HAP-1 (cell line): Measurements from ENCODE around the gene HBD.

Experiments
- DNase-seq, 2 experiments: peaks; one replicate each; pipeline ENCODE4 v3.0.0-alpha.2; 2016 to 2020; ENCODE audit warnings: low spot score in 2 of 2
- H3K27me3 ChIP-seq: fragments of 250-450 bp; sonication (Bioruptor Pico); 2 replicates; pipeline ENCODE4 v1.5.1; 2020; ENCODE audit warnings: low read depth, mild to moderate bottlenecking, moderate library complexity
- H3K36me3 ChIP-seq: fragments of 250-450 bp; sonication (Bioruptor Pico); replicated peaks from 2 replicates; pipeline ENCODE4 v1.5.1; 2020; ENCODE audit warnings: mild to moderate bottlenecking
- H3K4me1 ChIP-seq: fragments of 250-450 bp; sonication (Bioruptor Pico); 2 replicates; pipeline ENCODE4 v1.5.1; 2020; ENCODE audit warnings: mild to moderate bottlenecking
- H3K4me3 ChIP-seq: fragments of 250-450 bp; sonication (Bioruptor Pico); 2 replicates; pipeline ENCODE4 v1.5.1; 2020; ENCODE audit warnings: mild to moderate bottlenecking, moderate library complexity
- H3K9me3 ChIP-seq: fragments of 250-450 bp; sonication (Bioruptor Pico); 2 replicates; pipeline ENCODE4 v1.5.1; 2020; ENCODE audit warnings: mild to moderate bottlenecking, moderate library complexity
- in situ Hi-C: fragments of 300-500 bp; cut with MboI; formaldehyde crosslinking; loops from 3 replicates; pipeline ENCODE4 v1.14.3; 2020; ENCODE audit warnings: low sequenced_read_pairs, inconsistent platforms, mixed read lengths

Gene HBD

DNA sequence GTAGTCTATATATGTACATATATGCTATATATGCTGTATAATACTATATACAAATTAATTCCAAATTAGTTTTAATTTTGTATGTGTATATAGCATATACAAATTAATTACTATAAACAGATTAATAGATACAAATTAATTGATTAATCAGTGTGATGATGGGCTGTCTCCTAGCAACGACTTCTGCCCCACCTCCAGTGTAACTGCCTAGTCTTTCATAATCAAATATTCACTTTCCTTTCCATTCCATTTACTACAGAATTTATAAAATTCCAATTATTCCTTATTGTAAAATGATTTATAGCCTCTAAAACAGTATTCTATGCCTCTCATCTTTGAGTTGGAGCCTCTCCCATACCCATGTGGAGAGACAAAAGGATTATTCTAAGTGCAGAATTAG lies 976 bp downstream of the HBD start:
- Histone ChIP-seq H3K9me3 (no peaks in the 10 kb centered on the region), H3K36me3 (no peaks in the 10 kb centered on the region), H3K27me3 (no peaks in the 10 kb centered on the region), H3K4me1 (no peaks in the 10 kb centered on the region), H3K4me3 (no peak overlapping the region)
- in situ Hi-C loops, result no loop called here
- DNase-seq, result no peak

DNA sequence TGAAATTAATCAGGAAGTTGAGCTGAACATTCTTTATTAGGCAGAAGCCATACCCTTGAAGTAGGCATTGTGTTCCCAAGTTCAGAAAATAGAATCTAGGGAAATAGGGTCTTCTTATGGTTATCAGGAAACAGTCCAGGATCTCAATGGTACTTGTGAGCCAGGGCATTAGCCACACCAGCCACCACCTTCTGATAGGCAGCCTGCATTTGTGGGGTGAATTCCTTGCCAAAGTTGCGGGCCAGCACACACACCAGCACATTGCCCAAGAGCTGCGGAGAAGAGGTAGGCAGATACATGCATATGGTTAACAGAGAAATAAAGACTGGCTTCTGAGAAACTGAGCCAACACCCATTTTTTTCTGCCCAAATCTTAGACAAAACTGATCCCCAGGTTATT lies 1.5 kb downstream of the HBD start:
- H3K4me3 ChIP-seq, result no peak overlapping the region
- H3K4me1 ChIP-seq, result no peaks in the 10 kb centered on the region
- H3K9me3 ChIP-seq, result no peaks in the 10 kb centered on the region
- H3K27me3 ChIP-seq, result no peaks in the 10 kb centered on the region
- in situ Hi-C loops, result no loop called here
- H3K36me3 ChIP-seq, result no peaks in the 10 kb centered on the region
- no peak for DNase-seq

DNA sequence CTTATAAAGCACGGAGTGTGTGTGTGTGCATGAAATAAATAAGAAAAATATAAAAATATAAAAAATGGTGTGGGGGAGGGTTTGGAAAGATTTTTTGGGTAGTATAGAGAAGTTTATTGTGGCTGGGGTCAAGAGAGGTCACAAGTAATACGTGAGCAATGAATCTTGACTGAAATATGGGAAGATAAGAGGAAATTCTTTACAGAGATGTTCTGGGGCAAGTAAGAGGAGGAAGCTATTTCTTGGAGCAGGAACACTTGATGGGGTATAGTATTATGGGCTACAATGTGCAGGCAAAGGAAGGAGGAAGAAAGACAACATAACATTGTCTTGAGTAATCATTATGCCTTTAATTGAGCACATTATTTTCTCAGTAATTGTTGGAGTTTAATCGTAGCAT lies 2.1 kb downstream of the HBD start:
- no peaks in the 10 kb centered on the region for H3K36me3 ChIP-seq
- H3K4me3 ChIP-seq, result no peak overlapping the region
- H3K27me3 ChIP-seq, result no peaks in the 10 kb centered on the region
- no peak for DNase-seq
- no peaks in the 10 kb centered on the region for H3K9me3 ChIP-seq
- in situ Hi-C loops, result no loop called here
- H3K4me1 ChIP-seq, result no peaks in the 10 kb centered on the region

DNA sequence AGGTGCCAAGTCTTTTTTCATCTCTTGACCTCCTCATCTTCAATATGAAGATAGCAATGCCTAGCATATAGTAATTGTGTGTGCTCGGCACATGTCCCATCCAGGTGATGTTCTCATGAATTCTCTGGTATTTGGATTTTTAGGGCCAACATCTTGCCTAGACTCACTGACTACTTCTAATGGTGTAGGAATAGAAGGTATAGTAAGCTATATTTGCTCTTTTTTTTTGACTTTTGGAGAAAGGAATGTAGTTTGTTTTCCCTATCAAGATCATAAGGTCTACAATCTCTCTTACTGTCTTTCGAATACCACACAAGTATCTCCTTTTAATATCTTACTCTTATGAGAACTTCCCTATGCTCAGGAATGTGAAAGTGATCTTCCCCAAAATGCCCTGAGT lies 3.2 kb downstream of the HBD start:
- H3K36me3 ChIP-seq, result no peaks in the 10 kb centered on the region
- no peak for DNase-seq
- H3K27me3 ChIP-seq, result no peaks in the 10 kb centered on the region
- no peak overlapping the region for H3K4me3 ChIP-seq
- in situ Hi-C loops, result no loop called here
- H3K4me1 ChIP-seq, result no peaks in the 10 kb centered on the region
- H3K9me3 ChIP-seq, result no peaks in the 10 kb centered on the region

DNA sequence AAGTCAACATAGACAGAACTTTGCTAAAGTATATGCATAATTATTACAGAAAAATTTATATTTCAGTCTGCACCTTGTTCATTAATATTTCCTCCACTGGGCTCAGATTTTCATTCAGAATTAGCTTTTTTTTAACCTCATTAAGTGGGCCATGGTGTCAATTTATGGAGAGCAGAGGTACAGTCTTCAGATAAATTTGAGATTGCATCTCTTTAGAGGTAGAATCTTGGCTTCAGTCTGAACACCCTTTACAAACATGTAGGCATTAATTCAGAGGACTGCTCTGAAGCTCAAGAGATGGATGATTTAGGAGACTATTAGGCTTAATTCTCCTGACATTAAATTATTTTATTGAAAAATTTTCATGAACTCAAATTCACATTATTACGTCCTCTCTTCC lies 4.0 kb downstream of the HBD start:
- Histone ChIP-seq H3K4me1 (no peaks in the 10 kb centered on the region), H3K36me3 (no peaks in the 10 kb centered on the region), H3K27me3 (no peaks in the 10 kb centered on the region), H3K4me3 (no peak overlapping the region), H3K9me3 (no peaks in the 10 kb centered on the region)
- in situ Hi-C loops, result no loop called here
- no peak for DNase-seq

DNA sequence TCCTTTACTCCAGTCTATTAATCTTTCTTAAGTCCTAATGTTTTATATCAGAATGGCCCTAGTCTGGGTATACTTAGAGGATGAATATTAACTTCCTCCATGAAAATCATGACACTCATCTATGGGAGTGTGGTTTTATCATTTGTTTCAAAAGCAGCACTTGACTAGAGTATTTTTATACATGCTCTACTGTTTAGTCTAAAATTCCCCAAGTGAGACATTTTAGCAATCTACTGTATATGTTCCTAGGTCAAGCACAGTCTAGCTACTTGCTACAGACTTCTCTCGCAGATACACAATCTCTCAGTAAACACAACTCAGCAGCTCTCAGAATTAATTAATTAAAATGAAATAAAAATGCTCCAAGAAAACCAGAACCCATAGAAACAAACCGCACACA lies 4.5 kb downstream of the HBD start:
- in situ Hi-C loops, result no loop called here
- Histone ChIP-seq H3K36me3 (no peaks in the 10 kb centered on the region), H3K4me3 (no peak overlapping the region), H3K9me3 (no peaks in the 10 kb centered on the region), H3K27me3 (no peaks in the 10 kb centered on the region), H3K4me1 (no peaks in the 10 kb centered on the region)
- no peak for DNase-seq

DNA sequence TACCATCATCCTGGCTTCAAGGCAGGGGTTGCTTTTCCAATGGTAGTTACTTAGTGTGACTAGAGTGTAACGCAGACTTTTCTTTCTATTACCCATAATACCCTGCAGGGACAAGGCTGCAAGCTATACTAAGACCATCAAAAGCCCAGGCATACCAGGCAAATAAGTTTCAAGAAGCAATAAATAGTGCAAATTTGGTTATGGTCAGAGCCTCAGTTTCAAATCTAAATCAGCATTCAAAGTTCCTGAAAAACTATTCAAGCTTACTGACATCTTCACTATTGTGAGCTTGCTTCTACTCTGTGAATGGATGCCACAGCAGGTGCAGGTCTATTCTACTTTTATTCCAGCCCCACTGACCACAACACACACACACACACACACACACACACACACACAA lies 4.9 kb downstream of the HBD start:
- in situ Hi-C loops, result no loop called here
- Histone ChIP-seq H3K27me3 (no peaks in the 10 kb centered on the region), H3K36me3 (no peaks in the 10 kb centered on the region), H3K4me3 (no peak overlapping the region), H3K4me1 (no peaks in the 10 kb centered on the region), H3K9me3 (no peaks in the 10 kb centered on the region)
- DNase-seq, result no peak

DNA sequence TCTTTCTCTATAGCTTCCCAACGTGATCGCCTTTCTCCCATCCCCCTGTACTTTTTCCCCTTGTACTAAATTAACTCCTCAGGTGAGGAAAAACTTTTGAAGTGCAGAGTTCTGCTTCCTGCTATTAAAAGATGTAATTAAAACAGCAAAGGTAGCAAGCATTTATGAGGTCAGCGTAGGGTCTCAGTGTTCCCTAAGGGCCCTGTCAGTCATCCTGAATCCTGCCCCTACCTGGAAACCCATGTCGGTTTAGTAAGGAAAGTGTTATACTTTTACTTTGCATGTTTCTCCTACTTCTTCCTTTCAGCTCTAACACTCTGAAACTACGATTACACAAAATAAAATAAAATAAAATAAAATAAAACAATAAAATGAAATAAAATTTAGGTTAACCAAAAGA lies 6.2 kb downstream of the HBD start:
- H3K27me3 ChIP-seq, result no peaks in the 10 kb centered on the region
- in situ Hi-C loops, result no loop called here

DNA sequence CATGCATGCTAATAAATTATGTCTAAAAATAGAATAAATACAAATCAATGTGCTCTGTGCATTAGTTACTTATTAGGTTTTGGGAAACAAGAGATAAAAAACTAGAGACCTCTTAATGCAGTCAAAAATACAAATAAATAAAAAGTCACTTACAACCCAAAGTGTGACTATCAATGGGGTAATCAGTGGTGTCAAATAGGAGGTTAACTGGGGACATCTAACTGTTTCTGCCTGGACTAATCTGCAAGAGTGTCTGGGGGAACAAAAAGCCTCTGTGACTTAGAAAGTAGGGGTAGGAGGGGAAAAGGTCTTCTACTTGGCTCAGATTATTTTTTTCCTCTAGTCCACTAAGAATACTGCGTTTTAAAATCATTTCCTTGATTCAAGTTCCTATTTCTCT lies 6.6 kb downstream of the HBD start:
- H3K9me3 ChIP-seq, result no peaks in the 10 kb centered on the region
- in situ Hi-C loops, result no loop called here
- DNase-seq, result no peak
- no peaks in the 10 kb centered on the region for H3K4me1 ChIP-seq
- no peak overlapping the region for H3K4me3 ChIP-seq
- H3K27me3 ChIP-seq, result no peaks in the 10 kb centered on the region
- no peaks in the 10 kb centered on the region for H3K36me3 ChIP-seq

More for the DNA sequence above, 6.2 kb downstream of the HBD start:
- Histone ChIP-seq H3K4me1 (no peaks in the 10 kb centered on the region), H3K4me3 (no peak overlapping the region), H3K9me3 (no peaks in the 10 kb centered on the region), H3K36me3 (no peaks in the 10 kb centered on the region)
- DNase-seq, result no peak

DNA sequence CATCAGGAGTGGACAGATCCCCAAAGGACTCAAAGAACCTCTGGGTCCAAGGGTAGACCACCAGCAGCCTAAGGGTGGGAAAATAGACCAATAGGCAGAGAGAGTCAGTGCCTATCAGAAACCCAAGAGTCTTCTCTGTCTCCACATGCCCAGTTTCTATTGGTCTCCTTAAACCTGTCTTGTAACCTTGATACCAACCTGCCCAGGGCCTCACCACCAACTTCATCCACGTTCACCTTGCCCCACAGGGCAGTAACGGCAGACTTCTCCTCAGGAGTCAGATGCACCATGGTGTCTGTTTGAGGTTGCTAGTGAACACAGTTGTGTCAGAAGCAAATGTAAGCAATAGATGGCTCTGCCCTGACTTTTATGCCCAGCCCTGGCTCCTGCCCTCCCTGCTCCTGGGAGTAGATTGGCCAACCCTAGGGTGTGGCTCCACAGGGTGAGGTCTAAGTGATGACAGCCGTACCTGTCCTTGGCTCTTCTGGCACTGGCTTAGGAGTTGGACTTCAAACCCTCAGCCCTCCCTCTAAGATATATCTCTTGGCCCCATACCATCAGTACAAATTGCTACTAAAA lies 7.5 kb downstream of the HBD start, which contains the start of gene HBB:
HBB (minus strand) TSS at position 340 of the 579 bp plus-strand sequence; CDS start at position 290, 50 bp downstream.
- H3K4me3 ChIP-seq, result no peak within 1 kb of the TSS
- no peaks in the 10 kb centered on the region for H3K36me3 ChIP-seq
- H3K4me1 ChIP-seq, result no peaks in the 10 kb centered on the region
- peak in 1 of 2 experiments; percentile 100 for DNase-seq
- no peaks in the 10 kb centered on the region for H3K27me3 ChIP-seq
- in situ Hi-C loops, result no loop called here
- no peaks in the 10 kb centered on the region for H3K9me3 ChIP-seq

DNA sequence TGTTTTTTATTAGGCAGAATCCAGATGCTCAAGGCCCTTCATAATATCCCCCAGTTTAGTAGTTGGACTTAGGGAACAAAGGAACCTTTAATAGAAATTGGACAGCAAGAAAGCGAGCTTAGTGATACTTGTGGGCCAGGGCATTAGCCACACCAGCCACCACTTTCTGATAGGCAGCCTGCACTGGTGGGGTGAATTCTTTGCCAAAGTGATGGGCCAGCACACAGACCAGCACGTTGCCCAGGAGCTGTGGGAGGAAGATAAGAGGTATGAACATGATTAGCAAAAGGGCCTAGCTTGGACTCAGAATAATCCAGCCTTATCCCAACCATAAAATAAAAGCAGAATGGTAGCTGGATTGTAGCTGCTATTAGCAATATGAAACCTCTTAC lies 8.8 kb downstream of the HBD start:
- Histone ChIP-seq H3K4me3 (no peak overlapping the region), H3K36me3 (no peaks in the 10 kb centered on the region), H3K9me3 (no peaks in the 10 kb centered on the region), H3K27me3 (no peaks in the 10 kb centered on the region), H3K4me1 (no peaks in the 10 kb centered on the region)
- no peak for DNase-seq
- in situ Hi-C loops, result no loop called here

DNA sequence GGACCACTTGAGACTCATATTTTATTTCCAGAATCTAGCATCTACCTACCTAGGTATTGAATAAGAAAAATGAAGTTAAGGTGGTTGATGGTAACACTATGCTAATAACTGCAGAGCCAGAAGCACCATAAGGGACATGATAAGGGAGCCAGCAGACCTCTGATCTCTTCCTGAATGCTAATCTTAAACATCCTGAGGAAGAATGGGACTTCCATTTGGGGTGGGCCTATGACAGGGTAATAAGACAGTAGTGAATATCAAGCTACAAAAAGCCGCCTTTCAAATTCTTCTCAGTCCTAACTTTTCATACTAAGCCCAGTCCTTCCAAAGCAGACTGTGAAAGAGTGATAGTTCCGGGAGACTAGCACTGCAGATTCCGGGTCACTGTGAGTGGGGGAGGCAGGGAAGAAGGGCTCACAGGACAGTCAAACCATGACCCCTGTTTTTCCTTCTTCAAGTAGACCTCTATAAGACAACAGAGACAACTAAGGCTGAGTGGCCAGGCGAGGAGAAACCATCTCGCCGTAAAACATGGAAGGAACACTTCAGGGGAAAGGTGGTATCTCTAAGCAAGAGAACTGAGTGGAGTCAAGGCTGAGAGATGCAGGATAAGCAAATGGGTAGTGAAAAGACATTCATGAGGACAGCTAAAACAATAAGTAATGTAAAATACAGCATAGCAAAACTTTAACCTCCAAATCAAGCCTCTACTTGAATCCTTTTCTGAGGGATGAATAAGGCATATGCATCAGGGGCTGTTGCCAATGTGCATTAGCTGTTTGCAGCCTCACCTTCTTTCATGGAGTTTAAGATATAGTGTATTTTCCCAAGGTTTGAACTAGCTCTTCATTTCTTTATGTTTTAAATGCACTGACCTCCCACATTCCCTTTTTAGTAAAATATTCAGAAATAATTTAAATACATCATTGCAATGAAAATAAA lies 9.5 kb downstream of the HBD start:
- no peak for DNase-seq

DNA sequence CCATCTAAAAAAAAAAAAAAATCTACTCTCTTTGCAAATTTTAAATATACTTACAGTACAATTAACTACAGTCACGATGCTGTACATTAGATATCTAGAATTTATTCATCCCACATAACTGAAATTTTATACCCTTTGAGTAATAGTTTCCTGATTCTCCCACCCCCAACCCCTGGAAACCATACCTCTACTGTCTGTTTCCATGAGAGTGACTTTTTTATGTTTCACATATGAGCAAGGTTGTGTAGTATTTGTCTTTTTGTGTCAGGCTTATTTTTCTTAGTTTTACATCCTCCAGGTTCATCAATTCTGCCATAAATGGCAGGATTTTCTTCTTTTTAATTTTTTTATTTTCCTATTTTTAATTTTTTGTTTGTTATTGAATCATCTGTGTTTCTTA lies 10.6 kb downstream of the HBD start:
- Histone ChIP-seq H3K27me3 (no peaks in the 10 kb centered on the region), H3K4me1 (no peaks in the 10 kb centered on the region), H3K4me3 (no peak overlapping the region), H3K9me3 (no peaks in the 10 kb centered on the region), H3K36me3 (no peaks in the 10 kb centered on the region)
- in situ Hi-C loops, result no loop called here
- DNase-seq, result no peak

More for the DNA sequence above, 9.5 kb downstream of the HBD start:
- Histone ChIP-seq H3K36me3 (no peaks in the 10 kb centered on the region), H3K4me1 (no peaks in the 10 kb centered on the region), H3K4me3 (no peak overlapping the region), H3K9me3 (no peaks in the 10 kb centered on the region), H3K27me3 (no peaks in the 10 kb centered on the region)
- in situ Hi-C loops, result no loop called here

DNA sequence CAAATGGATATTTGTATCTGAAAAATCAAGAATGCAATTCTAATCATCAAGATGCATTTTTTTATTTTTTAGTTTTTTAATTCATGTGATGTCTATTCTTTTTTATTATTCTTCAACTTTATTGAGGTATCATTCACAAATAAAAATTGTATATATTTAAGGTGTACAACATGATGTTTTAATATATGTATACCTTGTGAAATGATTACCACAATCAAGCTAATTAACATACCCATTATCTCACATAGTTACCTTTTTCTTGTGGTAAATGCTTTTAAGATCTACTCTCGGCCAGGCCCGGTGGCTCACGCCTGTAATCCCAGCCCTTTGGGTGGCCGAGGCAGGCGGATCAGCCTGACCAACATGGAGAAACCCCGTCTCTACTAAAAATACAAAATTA lies 11.1 kb downstream of the HBD start:
- H3K9me3 ChIP-seq, result no peaks in the 10 kb centered on the region
- no peaks in the 10 kb centered on the region for H3K36me3 ChIP-seq
- in situ Hi-C loops, result no loop called here
- DNase-seq, result no peak
- no peak overlapping the region for H3K4me3 ChIP-seq
- no peaks in the 10 kb centered on the region for H3K27me3 ChIP-seq
- no peaks in the 10 kb centered on the region for H3K4me1 ChIP-seq
